A673 (cell line): ENCODE measurements around the gene CAV3. TPM values are rescaled to one million over a fixed set of nuclear protein-coding genes. Genes with fewer than 3 reads are reported as not detected.

ENCODE experiments used
- BruUV-seq: library from RNA; stranded (reverse); fragments of 400-500 nt; replicated peaks from 2 replicates; lab custom pipeline; 2021; lab: Mats Ljungman, UMichigan
- CTCF ChIA-PET: fragments of 300-600 bp; sonication (Branson Sonifier 250); formaldehyde crosslinking; loops from one replicate; lab custom pipeline; 2022; ENCODE audit warnings: antibody characterized with exemption; lab: Charles Lee
- POLR2A ChIA-PET: fragments of 300-600 bp; sonication (Branson Sonifier 250); formaldehyde crosslinking; loops from one replicate; lab custom pipeline; 2022; ENCODE audit warnings: antibody characterized with exemption; ENCODE audit not compliant: low non-redundant PET; lab: Charles Lee
- DNase-seq: peaks from one replicate; pipeline ENCODE4 v3.0.0-alpha.2; 2015; ENCODE audit warnings: low spot score
- H3K27ac ChIP-seq: fragments of 200-600 bp; sonication (generic); 2 replicates; pipeline ENCODE4 v1.5.1; 2016; ENCODE audit warnings: mixed run types, low read depth, mild to moderate bottlenecking, mixed read lengths, antibody characterized with exemption, low read length; ENCODE audit not compliant: poor library complexity, severe bottlenecking
- H3K27me3 ChIP-seq: fragments of 200-600 bp; sonication (generic); replicated peaks from 2 replicates; pipeline ENCODE4 v1.6.1; 2017; ENCODE audit warnings: mixed run types, low read depth, mild to moderate bottlenecking, mixed read lengths, antibody characterized with exemption, low read length; ENCODE audit not compliant: insufficient read depth, poor library complexity
- H3K36me3 ChIP-seq: fragments of 200-600 bp; sonication (generic); 2 replicates; pipeline ENCODE4 v1.6.1; 2016; ENCODE audit warnings: mixed run types, mild to moderate bottlenecking, mixed read lengths, antibody characterized with exemption, low read length; ENCODE audit not compliant: insufficient read depth, poor library complexity, severe bottlenecking
- H3K4me1 ChIP-seq: fragments of 200-600 bp; sonication (generic); 2 replicates; pipeline ENCODE4 v1.6.1; 2017; ENCODE audit warnings: mixed run types, mild to moderate bottlenecking, mixed read lengths, antibody characterized with exemption, low read length; ENCODE audit not compliant: insufficient read depth, poor library complexity, severe bottlenecking
- H3K4me3 ChIP-seq: fragments of 200-600 bp; sonication (generic); 2 replicates; pipeline ENCODE4 v1.5.1; 2016; ENCODE audit warnings: low read depth, mixed run types, mild to moderate bottlenecking, mixed read lengths, low read length; ENCODE audit not compliant: poor library complexity, severe bottlenecking
- H3K9me3 ChIP-seq: fragments of 200-600 bp; sonication (generic); 2 replicates; pipeline ENCODE4 v1.6.1; 2016; ENCODE audit warnings: mixed run types, low read depth, mild to moderate bottlenecking, mixed read lengths, antibody characterized with exemption, low read length; ENCODE audit not compliant: poor library complexity, severe bottlenecking
- CTCF ChIP-seq: fragments of 300-800, 200-600 bp; sonication (generic); conservative IDR thresholded peaks from 2 replicates; pipeline ENCODE4 v1.5.1; 2017; ENCODE audit warnings: low read depth, mild to moderate bottlenecking, antibody characterized with exemption, low read length, moderate library complexity, mixed read lengths
- EZH2 ChIP-seq: fragments of 200-600 bp; sonication (generic); IDR thresholded peaks from 2 replicates; pipeline ENCODE4 v1.6.1; 2017; ENCODE audit warnings: borderline replicate concordance, low read depth, mild to moderate bottlenecking, mixed read lengths, antibody characterized with exemption, low read length; ENCODE audit not compliant: poor library complexity, severe bottlenecking
- intact Hi-C: fragments of 100-400 bp; cut with micrococcal nuclease; formaldehyde crosslinking; loops from one replicate; pipeline ENCODE4 v1.10.0; 2022; ENCODE audit not compliant: unreplicated experiment
- total RNA-seq: library from RNA; stranded (reverse); gene quantifications from 2 replicates; pipeline ENCODE4 v1.2.3, GENCODE V29; 2021

Gene CAV3
- total RNA-seq, 1 experiment from 2014 or later, result not detected

GRCh38 chr3:8767256-8767666, 33.7 kb downstream of the CAV3 start:
- CTCF ChIA-PET, result no interaction called here
- no TSS peak for BruUV-seq
- TF ChIP-seq EZH2 (no peak), CTCF (no peak)

DNA sequence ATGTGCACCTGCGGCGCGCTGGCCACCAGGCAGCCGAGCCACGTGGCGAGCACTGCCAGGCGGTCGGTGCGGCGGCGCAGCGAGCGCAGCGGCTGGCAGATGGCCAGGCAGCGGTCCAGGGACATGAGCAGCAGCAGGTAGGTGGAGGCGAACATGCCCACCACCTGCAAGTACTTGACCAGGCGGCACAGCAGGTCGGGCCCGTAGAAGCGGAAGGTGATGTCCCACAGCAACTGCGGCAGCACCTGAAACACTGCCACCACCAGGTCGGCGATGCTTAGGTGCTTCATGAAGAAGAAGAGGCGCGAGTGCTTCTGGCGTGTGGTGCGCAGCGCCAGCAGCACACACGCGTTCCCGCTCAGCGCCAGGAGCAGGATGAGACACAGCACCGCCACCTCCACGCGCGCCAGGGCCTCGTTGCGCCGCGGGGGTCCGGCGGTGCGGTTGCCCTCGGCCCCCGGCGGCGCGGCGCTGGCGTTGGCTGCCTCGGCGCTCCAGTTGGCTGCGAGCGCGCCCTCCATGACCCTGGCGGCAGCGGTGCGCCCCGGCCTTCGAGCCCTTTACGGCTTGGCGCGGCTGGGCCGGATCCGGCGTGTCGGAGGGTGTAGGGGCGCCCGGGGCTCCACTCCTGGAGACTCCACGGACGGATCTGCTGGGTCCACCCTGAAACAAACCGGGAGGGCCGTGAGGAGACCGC, 34.2 kb downstream of the CAV3 start:
- Histone ChIP-seq H3K9me3 (no peaks in the 10 kb centered on the region), H3K27ac (no peak overlapping the region), H3K36me3 (no peaks in the 10 kb centered on the region), H3K4me3 (no peak overlapping the region), H3K27me3 (peaks cover 6% of the 10 kb centered on the region), H3K4me1 (peaks cover 7% of the 10 kb centered on the region)
- POLR2A ChIA-PET, result no interaction called here
- no TSS peak for BruUV-seq
- DNase-seq, result no peak
- intact Hi-C loops, result no loop called here
- CTCF ChIA-PET, result no interaction called here
- TF ChIP-seq CTCF (no peak), EZH2 (no peak)

More at GRCh38 chr3:8767256-8767666, 33.7 kb downstream of the CAV3 start:
- intact Hi-C loops, result no loop called here
- H3K27ac ChIP-seq, result no peak overlapping the region
- no peaks in the 10 kb centered on the region for H3K36me3 ChIP-seq
- peaks cover 6% of the 10 kb centered on the region for H3K27me3 ChIP-seq
- no peak for DNase-seq
- peaks cover 7% of the 10 kb centered on the region for H3K4me1 ChIP-seq
- H3K9me3 ChIP-seq, result no peaks in the 10 kb centered on the region
- no peak overlapping the region for H3K4me3 ChIP-seq
- POLR2A ChIA-PET, result no interaction called here

DNA sequence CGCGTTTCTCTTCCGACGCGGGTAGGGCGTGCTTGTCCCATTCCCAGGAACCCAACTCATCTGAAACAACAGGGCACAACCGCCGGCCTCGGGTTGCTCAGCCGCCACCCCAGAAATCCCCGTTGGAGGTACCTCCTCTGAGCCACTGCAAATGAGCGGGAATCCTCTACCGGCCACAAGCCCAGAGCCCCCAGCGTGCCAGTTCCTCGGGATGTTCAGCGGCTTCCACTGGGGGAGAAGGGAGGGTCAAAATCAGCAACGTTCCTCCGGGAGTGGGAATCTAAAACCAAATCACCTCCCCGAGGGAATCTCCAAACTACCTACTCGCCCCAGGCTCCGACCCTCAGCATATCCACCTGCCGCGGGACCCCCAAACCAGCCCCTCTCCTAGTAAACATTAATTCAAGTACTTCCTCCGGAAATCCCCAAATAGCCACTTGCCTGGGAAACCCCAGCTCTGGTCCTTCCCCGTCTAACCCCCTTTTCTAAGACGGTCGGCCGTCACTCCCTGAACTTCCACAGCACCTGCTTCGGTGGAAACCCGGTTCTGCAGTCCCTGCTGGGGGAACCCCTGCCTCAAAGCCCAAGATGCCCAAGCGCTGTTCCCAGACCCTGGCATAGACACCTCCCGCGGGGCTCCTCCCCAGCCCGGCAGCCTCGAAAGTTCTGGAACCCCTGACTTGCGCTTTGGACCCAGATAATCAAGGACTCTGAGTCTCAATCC, 34.9 kb downstream of the CAV3 start:
- intact Hi-C loops, result no loop called here
- BruUV-seq, result no TSS peak
- H3K27ac ChIP-seq, result no peak overlapping the region
- H3K36me3 ChIP-seq, result no peaks in the 10 kb centered on the region
- CTCF ChIA-PET, result no interaction called here
- DNase-seq, result no peak
- H3K4me1 ChIP-seq, result peaks cover 7% of the 10 kb centered on the region
- no peaks in the 10 kb centered on the region for H3K9me3 ChIP-seq
- H3K27me3 ChIP-seq, result peaks cover 6% of the 10 kb centered on the region
- peak overlapping the region; percentile 36 for H3K4me3 ChIP-seq
- TF ChIP-seq EZH2 (no peak), CTCF (no peak)
- POLR2A ChIA-PET, result no interaction called here
